GM21529 (cell line): ENCODE data around the gene NRP2.

Experiments used
- ATAC-seq: cut with Tn5 transposase; IDR thresholded peaks from one replicate; pipeline ENCODE4 v1.9.1; 2021; ENCODE audit not compliant: unreplicated experiment

NRP2 gene

DNA sequence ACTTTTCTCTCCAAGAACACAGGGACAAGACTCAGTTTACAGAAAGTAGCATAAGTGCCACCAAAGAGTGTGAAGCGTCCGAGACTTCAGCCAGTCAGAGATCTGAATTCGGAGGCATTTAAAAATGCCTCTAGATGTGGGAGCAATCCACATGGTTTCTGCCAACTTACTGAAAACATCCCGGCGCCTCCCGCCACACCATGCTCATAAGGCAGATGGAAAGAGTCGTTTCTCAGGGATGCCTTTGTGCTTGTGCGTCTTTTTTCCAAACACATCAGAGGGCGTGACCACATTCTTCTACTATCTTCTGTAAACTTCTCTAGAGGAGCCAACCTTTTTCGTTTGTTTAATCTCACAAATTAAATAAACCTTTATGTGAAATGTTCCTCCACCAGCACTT, 88.7 kb downstream of the NRP2 start:
- no peak for ATAC-seq

DNA sequence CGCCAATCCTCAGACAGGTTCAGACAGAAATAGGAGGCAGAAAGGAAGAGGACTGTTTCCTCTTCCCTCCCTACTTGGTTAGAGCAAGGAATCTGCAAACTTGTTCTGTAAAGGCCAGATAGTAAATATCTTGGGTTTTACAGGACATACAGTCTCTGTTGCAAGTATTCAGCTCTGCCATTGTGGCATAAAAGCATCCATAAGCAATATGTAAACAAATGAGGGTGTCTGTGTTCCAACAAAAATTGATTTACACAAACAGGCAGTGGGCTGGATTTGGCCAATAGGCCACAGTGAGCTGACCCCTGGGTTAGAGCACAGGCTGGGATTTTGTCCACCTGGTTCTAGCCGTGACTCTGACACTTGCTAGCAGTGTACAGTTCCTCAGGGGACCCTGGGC, 89.4 kb downstream of the NRP2 start:
- no peak for ATAC-seq

DNA sequence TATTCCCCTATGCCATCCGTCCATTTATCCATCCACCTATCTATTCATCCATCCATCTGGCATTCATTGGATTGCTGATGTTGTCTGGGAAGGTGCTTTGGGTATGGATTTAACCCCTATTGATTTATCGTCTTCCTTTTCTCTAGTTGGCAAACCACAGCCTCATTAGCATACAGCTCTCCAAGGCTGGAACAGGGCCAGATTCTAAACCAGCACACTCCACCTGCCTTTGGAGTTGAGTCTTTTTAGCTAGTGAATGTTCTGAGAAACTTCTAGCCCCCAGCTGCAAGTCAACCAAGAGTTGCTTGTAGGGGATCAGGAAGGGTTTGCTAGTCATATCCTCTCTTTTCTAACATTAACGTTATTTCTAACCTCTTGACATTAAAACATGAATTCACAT, 90.7 kb downstream of the NRP2 start:
- no peak for ATAC-seq

DNA sequence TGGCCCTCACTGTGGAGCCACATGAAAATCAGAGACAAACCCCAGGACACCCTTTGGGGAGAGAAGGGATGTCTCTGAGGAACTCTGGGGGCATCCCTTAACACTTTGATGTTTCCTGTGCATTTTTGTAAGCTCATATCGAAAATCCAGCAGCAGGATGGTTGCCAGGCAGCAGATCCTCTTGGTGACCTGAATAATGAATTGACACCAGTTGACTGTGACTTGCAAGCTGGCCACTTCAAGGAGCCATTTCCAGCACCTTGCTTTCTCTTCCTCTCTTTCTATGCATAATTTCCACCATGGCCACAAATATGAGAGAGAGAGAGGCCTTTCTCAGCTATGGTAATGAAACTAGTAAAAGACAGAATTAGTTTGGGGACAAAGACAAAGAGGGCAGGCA, 91.7 kb downstream of the NRP2 start:
- ATAC-seq, result no peak

DNA sequence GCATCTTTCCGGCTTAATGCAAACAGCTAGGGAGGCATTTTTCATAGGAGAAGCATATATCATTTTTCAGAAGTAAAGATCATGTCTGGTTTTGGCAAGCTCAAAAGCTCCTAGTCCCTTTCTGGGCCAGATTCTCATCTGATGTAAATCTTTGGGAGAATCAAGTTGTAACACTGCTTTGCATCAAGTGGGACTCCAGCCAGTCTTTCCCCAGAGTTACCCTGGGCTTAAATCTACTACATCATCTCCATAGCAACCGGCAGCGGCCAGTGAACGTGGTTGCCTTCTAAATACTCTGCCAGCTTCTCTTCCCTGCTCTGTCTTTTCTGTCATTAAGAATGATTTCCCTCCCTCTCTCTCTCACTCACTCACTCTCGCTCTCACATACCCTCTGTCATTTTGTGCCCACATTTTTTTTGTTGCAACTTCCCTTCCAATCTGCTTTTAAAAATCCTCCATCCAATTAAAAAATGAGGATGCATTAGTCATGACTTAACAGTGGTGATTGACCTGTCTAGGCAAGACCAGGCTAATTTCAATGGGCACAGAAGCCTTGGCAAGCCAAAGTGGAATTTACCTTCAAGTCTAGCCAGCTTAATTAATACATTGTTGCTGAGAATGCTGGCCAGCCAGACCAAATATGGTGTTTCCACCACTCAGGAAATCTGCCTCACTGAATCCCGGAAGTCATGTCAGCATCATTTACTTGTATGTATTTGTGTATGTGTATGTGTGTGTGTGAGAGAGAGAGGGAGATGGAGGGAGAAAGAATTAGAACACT, 93.0 kb downstream of the NRP2 start:
- ATAC-seq, result no peak

DNA sequence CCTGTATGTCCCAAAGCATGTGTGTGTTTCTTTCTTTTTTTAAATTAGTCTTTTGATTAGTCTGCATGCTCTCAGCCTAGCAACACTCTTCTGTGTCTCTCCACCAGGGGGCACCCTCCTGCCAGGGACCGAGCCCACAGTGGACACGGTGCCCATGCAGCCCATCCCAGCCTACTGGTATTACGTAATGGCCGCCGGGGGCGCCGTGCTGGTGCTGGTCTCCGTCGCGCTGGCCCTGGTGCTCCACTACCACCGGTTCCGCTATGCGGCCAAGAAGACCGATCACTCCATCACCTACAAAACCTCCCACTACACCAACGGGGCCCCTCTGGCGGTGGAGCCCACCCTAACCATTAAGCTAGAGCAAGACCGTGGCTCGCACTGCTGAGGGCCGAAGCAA, 93.8 kb downstream of the NRP2 start:
- no peak for ATAC-seq

DNA sequence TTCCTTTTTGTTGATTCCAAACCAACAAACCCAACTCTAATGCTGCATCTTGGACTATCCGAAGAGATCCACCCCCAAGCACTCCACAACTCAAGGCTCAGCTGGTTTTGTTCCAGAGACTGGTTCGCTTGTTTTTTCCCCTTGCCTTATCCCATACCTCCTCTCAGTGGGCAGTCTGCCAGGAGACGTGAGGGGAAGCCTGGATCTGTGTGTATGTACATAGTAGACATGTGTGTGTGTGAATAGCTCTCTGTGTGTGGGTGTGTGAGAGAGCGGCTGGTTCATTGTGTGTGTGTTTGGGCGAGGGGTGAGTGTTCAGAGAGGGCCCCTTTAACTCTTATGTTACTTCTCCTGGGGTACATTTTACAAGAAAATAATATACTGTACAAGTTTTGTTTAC, 94.4 kb downstream of the NRP2 start:
- no peak for ATAC-seq

DNA sequence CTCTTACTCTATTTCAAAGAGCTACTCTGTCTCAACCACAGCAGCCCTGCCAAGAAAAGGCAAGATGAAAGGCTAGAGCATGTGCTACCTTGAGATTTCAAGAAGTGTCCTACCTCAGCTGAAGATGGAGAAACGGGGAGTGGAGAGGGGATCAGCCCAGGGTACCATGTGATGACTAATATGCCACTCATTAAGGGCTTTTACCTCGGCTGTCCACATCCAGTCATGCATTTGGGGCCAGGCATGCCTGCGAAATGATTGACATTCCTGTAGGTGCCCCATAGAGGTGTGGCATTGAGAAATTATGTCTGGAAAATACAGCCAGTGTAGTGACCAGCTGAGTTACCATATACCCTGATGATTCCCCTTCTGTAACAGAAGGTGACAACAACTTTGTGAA, 96.1 kb downstream of the NRP2 start:
- ATAC-seq, result no peak

DNA sequence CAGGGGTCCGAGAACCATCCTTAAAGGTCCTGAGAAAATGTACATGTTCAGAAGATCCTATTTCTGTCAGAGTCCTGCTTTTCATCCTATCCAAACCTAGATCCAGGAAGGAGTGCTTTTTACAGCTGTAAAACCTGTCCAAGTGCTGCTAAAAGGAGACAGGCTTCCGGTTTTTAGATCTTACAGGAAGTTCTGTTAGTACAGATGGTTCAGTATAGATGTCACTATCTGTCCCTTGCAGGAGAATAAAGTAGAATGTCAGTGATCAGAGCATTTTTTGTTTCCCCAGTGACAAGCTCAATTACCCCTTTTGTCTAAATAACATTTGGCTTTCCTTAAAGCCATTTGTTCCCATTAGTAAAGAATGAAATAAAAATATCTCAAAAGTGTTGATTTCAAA, 98.3 kb downstream of the NRP2 start:
- no peak for ATAC-seq

DNA sequence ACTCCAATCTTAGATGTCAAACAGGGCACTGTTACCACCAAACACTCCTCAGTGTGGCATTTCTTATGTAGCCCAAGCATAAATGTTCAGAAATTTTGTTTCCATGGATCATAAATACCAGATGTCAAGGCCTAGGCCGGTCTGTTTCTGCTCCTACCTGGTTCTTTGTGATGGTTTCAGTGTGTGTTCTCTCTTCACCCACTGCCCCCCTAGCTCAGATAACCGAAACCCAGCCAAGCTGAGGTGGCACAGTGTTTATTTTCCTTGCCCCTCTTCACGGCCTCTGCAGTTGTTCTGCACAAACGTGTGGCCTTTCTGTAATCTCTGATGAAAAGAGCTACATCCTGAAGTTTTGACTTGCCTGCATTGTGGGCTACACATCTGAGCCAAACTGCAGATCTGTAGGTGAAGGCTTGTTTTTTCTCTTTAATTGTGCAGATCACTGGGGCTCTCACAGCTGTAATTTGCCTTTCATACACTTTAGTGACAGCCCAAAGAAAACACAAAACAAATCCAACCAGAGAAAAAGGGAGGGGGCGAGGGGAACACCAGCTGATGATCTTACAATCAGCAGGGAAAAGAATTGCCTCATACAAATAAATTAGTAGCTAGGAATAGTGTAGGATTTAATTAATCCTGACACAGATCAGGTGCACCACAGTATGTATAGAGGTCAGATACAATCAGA, 99.1 kb downstream of the NRP2 start:
- no peak for ATAC-seq

DNA sequence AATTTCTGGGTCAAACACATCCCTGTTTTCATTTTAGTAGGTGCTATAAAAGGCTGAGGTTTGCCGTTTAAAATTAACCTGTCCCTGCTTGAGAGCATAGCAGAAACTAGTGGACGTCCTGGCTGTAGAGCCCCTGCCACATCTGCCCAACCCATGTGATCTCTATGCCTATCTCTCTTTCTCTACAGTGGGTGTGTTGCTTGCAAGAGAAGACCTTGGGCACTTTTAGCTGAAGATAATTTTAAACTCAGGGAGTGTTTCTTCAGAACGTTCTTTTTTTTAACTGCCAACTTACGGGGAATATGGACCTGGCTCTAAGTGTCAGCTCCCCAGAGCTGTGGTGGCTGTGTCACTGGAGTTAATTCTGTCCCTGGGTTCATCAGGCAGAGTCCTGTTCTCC, 100.6 kb downstream of the NRP2 start:
- ATAC-seq, result no peak

DNA sequence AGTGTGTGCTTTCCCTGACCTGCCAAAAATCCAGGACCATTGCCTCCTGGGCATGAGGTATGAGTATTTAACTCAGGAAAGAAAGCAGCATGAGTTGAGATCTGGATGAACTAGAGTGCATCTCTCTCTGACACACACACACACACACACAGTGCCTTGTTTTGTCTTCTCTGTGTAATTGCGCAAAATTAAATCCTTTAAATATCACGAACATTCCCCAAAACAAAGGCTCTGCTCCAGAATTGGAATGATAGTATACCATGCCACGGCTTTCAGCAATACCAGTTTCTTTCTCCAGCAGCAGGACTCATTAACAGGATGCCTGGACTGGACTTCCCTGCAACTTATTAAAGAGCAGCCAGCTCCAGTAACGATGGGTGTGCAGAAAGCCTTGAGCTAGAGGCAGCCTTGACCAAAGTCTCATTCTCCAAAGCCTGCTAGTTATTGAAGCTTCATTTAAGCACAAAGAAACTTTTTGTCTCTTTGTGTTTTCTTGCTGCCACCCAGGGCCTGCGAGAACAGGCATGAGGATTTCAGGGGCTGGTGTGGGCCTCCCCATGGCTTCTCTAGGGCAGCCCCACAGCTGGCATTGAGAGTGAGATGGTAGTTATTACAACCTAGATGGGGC, 101.7 kb downstream of the NRP2 start:
- ATAC-seq, result no peak

DNA sequence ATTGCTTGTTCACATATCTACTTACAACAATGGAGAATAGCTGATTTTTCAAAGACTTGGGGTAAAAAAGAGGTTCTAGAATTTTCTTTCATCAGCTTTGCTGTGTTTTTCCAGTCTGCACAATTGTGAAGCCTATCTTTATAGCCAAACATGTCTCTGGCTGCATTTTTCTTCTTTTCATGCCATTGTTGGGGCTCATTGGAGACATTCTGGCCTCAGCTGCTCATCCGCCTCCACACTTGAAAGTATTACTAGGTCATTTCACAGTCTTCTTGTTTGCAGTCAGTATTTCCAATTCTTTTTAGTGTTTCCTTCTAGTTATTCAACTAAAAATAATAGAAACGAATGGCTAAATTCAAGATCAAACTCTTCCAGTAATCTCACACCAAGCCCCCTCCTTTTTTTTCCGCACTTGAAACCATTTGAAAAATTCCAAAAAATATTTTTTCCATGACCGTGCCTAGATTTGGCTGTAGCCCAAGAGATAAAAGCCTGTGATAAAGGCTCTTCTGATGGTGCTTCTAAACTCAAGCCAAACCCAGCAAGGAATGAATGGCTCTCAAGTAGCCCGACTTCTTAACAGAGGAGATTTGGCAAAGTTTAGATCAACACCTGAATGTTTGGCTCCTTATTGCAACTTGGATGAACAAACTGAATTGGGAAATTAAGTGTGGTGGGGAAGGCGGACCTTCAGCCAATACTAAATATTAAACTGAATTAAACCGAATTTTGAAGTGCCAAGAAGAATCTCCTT, 103.4 kb downstream of the NRP2 start:
- ATAC-seq, result no peak

DNA sequence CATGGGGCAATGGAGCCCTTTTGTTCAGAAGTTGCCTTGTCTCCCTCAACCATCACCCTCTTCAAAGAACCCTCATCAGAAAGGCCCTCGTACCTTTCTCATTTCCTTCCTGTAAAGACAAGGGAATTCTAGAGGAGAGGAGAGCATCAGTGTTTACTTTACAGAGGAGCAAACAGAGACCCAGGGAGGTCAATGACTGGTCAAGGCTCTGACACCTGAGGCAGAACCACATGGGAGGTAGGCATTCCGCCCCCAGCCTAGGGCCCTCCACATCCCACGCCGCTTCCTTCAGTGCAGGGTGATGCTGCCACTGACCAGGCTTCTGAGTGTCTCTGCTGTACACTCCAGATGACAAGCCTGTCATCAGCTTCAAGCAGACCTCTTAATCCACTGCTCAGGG, 104.7 kb downstream of the NRP2 start:
- ATAC-seq, result no peak

DNA sequence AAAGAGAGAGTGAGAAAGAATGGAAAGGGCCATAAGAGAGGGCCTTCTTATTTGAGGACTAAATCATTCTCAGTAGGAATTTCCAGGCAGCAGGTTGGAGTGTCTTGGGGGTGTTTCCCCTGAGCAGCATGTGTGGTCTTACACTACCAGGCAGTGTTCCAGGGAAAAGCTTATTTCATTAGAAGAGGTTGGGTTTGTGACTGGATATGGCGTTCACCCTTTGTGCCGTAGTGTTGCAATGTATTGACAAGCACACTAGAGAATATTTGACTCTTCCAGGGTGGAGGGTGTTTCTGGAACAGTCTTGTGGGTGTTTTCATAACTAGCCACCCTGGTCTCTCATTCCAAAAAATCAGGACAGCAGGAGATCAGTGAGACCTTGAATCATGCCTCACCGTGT, 105.5 kb downstream of the NRP2 start:
- ATAC-seq, result no peak

DNA sequence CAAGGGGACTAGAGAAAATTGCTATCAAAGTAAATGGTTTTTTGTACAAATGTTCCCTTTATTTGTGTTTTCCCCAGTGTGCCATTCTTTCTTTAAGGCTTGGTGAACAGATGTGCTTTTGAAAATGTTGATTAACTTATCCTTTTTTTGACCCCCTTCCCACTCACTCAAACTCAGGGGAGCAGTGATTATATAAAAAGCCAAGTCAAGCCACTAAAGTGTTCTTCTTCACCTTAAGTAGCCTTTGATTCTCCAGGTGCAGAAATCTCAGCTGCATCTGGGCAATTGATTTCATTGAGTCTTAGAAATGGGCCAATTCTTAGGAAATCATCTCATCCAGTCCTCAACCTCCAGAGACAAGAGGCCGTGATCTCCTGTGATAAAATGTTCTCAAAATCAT, 107.6 kb downstream of the NRP2 start:
- no peak for ATAC-seq

DNA sequence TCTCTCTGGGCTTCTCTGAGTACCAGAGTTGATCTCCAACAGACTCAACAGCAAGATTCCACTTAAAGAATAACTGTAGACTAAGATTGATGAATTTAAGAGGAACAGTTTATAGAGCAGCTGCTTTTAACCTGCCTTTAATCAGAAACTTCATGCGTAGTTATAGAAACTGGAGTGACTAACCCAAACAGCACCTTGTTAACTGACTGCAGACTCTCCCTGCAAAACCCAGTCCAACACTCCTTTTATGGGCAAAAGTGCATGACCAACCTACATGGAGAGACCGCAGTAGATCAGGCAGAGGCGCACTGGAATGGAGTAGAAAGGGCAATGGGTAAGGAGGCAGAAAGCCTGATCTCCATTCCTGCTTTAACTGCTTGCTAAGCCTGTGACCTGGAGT, 110.6 kb downstream of the NRP2 start:
- no peak for ATAC-seq

DNA sequence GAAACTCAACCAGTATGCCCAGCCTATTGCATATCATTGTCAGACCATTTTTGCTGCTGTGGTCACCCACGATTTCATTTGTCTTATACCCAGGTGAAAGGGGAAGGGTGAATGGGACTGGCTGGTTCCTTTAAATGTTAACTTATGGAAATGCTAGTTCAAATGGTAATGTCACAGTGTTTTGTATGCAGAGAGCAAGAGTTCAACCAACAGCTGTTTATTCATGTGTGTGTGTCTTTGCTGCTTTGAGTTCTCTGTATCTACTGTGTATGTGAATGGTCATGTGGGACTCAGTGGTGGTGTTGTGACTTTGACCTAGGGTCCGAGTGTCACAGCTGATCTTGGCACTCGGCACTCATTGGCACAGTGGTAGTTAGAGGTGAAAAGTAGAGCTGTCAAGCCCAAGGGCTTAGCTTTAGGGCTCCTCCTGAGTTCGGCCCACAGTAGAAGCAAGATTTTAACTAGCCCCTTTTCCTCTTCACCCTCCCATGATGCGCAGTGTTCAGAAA, 114.6 kb downstream of the NRP2 start:
- no peak for ATAC-seq

DNA sequence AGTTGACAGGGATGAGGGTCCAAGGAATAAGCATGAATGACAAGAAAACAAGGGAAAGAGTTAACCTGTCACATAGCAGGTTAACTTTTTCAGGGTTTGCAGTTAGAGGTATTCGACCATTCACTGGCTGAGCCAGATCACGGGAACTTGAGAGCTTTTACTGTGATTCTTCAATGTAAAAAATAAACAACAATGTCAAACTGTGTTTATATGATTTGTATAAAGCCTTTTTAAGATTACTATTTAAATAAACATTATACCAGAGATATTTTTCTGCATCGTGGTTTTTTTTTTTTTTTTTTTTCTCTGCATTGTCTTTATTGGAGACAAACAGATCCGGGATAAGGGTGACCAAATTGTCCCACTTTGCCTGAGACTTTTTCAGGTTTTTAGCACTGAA, 115.6 kb downstream of the NRP2 start:
- no peak for ATAC-seq

DNA sequence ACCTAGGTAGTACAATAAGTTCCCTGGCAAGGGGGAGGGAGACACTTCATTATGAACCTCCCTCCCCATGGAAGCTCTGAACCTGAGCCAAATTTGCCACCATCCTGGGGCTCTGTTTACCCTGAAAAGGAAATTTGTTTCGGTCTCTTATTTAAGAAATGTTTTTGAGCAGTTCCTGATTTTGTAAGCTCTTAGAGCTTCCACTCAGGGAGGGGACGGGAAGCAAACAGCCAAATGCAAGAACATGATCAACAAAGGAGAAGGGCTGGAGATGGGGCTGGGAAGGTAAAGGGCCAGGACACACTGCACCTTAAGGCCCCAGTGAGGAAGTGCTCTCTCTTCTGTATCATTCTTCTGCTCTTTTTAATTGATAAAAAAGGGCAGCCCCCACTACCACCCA, 117.9 kb downstream of the NRP2 start:
- ATAC-seq, result no peak

DNA sequence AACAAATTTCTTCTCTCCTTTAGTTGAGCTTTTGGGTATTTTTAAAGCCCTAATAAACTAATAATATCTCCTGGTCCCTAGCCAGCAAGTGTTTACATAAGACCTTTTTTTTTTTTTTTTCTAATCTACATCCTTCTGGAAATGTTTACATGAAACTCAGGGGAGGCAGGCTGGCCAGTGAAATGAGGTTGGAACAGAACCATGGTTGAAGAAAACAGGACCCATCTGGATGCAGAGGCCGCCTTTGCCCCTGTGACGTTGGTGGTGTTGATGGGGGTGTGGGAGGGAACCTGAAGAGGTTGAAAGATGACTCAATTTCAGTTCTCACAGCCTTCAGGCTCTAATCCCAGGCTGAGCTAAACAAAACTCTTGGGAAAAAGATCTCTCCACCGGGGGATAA, 118.5 kb downstream of the NRP2 start:
- ATAC-seq, result no peak
